Pulmonary artery endothelial cell (primary cell): ENCODE results near the gene CLSTN1. TPM values are rescaled to one million over a fixed set of nuclear protein-coding genes. Genes with fewer than 3 reads are reported as not detected.

Experiments used
- DNase-seq: peaks from one replicate; pipeline ENCODE4 v3.0.0-alpha.2; 2011; ENCODE audit warnings: low read depth, low spot score
- total RNA-seq: library from RNA; depleted of rRNA; stranded (reverse); fragments of >200 nt; gene quantifications from 2 replicates; pipeline ENCODE4 v1.2.3, GENCODE V29; 2014

CLSTN1 gene
- total RNA-seq, 1 donor from 2014 or later: 79.8 TPM

DNA sequence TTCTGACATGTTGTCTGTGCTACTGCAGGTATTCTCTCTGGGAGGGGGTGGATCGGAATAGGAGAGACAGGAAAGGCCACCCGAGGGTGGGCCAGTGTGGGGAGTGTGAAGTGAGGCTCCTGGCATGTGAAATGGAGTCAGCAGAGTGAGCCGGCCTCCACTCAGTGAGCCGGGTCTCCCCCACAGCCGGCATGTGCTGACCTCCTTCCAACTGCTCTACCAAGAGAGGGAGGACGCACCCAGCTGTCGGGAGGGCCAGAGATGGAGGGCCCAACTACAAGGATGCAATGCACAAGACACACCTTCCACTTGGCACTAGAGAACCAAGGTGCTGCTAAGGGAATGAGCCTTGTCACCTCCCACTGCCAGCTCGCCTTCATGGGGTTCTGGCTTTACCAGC is 28.2 kb upstream of the CLSTN1 start:
- no peak for DNase-seq

DNA sequence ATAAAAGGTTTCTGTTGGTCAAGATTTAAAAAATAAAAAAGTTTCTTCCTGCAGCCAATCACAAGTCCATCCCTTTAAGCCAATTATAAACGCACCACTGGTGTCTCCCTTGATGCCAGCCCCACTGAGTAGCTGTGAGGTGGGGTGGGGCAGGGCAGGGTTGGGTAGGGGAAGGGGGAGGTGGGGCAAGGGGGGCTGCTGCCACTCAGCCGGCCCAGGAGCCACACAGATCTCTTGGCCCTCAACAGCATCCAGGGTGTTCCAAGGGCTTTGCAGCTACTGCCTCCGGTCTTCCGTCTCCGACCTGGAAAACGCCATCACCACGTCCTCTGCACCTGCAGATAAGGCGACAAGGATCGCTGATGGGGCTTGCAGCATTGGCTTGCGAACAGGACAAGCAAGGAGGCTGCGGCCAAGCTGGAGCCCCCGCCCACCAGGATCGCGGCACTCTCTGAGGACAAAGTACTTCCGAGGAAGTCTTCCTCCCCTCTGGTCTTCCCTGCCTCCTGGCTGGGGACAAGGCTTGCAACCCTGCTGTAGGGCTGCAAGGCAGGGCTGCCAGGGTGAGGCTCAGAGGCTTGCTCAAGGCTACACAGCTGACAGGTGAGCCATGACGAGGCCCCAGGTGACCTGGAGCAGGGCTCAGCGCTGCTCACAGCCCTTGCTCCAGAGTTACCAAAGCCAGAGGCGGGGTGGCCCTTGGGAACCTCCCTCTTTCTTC is 26.8 kb upstream of the CLSTN1 start:
- DNase-seq: no peak

DNA sequence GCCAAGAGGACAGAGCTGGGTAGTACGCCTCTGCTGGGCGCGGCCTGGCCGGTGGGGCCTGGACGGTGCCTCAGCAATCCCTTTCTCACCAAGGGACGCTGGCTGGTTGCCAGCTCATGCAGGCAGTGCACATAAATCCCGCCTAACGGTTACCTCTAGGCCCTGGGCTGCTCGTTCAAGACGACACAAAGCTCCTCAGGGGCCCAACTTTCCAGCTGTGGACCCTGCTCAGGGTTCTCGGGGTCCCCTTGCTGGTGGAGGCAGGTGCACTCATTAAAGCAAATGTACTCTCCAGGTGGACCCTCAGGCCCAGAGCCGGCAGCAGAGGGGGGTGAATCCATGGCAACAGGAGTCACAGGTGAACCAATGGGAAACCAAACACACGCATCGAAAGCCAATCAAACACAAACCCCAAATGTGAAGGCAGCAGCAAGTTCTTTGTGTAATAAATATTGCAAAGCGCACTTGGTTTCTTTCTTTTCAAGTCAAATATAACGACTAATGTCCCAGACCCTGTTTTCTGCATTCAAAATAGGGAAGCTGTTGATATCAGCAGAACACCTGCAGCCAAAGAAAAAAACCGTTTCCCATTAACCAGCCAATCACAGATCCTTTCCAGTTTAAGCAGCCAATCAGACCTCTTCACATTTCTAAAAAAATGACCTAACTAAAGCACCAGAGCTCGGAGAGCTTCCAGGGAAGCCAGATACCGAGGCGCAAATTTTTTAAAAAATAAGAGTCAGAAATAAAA is 26.1 kb upstream of the CLSTN1 start:
- DNase-seq: no peak

DNA sequence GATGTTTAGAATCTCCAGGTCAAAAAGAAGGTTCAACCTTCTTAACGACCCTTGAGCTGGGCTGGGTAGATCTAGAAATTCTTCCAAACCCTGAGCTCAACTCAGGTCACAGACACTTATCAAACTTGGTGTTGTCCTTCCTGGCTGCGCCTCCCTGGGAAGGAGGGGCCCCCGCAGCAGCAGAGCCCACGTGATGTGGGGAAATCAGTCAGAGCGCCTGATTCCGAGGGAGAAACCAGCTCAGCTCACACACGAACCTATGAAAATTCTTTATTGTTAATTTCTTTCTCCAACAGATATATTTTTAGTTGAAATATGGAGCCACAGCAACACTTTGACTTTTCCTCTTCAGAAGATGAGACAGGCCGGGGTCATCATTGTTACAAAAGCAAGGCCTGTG is 24.3 kb upstream of the CLSTN1 start:
- DNase-seq: no peak

DNA sequence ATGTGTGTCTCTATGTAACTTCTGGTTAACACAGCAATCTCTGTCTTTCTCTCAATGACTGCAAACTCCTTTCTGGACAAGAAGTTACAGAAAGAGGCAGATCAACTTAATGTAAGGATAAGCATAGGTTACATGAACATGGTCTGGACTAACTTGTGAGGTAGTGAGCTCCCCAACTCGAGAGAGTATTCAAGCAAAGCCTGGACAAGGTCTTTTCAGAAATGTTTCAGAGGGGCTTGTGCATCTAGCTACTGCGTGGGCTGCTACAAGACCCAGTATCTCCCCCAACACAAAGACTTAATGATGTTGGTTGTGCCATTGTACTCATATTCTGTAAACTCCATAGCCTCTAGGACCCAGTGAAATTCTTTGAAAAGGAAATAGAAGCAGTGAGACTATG is 23.5 kb upstream of the CLSTN1 start:
- no peak for DNase-seq

DNA sequence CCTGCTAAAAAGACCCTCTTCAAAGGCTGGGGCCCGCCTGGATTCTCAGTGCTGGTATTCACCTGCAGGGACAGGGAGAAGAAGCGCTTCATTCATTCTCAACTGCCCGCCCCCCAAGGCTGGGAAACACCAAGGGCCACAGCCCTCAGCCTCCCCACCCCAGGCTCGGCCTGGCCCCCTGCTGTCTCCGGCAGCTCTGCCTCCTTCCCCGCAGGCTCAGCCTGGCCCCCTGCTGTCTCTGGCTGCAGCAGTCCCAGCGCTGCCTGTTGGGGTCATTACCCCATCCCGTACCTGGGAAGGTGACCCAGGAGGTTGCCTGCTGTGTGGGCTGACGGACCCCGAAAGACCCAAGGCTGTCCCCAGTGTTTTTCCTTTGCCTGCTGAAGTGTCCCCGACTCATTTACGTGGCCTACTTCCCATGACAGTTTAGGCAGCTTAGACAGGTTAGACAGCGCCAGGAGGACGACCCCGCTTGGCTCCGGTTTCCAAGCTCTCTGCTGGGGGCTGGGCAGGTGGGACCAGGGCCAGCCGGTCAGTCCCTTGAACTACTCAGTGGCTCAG is 22.9 kb upstream of the CLSTN1 start:
- no peak for DNase-seq

DNA sequence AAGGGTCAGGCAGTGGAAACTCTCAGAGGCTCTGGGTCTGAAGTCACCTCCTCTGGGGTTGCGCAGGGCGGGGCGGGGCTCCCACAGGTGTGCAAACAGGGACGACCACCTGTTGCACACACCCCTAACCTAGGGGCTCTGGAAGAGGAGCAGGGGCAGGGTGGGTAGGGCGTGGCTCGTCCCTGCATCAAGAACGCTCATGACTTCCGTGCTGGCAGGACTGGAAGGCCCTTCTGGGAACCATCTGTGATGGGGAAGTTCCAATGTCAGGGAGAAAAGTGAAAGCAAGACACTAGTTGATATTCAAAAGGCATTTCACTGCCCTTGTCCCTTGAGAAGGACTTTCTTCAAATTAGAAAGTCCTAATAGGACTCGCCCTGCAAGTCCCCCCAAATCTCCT is 22.1 kb upstream of the CLSTN1 start:
- DNase-seq: no peak

DNA sequence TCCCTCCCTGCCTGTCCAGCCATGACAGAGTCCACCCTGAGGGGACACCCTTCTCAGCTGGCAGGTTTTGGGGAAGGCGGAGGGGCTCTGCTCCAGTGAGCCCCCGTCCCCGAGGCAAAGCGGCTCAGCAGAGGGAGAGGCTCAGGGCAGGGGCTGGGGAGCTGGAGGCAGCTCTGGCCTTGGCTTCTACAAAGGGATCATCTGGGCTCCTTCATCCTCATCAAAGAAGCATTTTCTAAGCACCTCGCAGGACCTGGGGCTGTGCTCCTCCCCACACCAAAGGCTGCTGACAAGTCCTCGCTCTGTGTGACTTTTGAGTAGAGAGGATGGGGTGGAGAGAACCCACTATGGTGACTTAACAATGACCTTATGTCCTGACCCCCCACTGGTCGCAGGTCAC is 21.0 kb upstream of the CLSTN1 start:
- no peak for DNase-seq

DNA sequence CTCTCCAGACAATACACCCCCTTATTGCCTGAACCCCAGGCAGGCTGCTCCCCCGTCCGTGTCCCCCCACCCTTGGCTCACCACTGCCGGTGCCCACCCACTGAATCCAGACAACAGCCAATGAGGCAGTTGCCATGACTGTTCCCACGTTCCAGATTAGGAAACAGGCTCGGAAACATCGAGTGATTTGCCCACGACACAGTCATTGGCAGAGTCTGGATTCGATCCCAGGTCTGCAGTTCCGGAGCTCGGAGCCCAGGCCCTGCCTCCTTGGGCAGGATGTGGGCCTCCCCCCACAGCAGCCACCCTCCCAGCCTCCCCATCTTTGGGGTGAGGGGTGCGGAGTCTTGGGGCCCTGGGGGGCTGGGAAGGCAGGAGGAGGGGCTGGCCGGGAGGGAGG is 20.3 kb upstream of the CLSTN1 start:
- DNase-seq: no peak

DNA sequence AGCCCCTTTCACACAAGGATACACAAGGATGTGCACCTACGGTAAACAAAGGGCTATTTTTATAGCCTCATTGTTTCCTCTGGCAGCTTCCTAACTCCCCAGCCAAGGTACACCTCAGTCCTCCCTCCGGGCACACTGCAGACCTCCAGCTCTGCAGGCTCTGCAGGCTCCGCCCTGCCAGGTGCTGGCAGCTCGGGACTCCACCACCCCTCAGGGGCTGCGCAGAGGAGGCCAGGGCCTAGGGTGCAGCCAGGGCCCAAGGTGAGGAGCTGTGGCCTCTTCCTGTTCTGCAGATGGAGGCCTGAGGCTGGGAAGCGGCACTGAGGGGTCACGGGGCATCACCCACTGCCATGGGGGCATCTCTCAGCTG is 19.8 kb upstream of the CLSTN1 start:
- no peak for DNase-seq

DNA sequence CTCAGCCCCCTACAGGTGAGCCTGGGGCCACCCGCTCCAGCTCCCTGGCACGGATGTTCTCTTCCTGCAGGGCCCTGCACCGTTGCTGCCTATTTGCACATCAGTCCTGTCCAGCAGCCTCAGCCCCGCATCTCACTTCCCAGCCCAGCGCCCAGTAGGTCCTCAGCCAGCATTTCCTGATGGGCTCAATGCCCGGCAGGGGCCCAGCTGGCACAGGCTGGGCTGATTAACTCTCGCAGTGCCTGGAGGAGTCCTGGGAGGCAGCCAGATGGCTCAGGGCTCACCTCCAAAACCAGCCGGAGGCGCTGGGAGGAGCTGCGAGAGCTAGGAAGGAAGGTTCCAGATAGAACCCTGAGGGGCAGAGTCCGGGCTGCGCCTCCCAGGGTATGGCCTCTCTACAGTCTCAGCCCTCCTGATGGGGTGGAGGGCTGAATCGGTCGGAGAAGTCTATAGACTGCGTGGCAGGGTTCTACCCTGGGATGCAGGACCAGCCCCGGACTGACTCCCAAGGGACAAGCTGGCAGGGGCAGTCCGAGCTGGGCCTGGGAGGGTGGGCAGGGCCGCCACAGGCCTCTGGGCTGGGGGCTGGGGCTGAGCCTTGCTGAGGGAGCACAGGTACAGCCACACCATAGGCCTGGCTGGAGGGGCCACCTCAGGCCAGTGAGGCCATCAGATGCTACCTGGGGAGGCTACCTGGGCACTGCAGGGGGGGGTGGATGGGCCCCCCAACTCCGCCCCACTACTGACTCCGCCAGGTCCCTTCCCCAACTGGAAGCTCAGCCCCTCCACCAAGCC is 19.2 kb upstream of the CLSTN1 start:
- DNase-seq: no peak

DNA sequence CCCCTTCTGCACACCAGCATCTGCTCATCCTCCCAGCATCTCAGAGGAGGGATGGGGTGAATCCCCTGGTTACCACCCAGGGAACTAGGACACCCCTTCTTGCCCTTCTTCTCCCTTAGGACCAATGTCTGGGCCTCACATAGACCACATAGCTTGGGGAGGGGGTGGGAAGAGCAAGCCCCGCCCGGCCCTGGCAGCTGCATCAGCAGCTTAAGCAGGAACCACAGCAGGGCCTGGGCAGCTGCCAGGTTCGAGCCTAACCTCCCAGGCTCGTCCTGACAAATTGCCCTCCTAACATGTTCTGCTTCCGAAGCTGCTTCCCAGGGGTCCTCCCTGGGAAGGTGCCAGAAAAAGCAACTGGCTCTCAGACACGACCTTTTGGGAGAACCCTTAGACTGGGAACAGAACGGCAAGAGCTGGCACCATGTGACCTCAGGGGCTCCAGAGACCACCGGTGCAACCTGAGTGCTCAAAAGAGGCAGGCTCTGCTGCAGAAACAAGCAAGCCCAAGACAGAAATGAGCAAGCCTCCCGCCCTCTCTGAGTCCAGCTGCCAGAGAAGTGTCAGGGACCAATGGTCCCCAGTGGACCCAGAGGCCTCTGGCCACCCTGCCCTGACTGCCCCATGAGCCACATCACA is 18.4 kb upstream of the CLSTN1 start:
- no peak for DNase-seq

DNA sequence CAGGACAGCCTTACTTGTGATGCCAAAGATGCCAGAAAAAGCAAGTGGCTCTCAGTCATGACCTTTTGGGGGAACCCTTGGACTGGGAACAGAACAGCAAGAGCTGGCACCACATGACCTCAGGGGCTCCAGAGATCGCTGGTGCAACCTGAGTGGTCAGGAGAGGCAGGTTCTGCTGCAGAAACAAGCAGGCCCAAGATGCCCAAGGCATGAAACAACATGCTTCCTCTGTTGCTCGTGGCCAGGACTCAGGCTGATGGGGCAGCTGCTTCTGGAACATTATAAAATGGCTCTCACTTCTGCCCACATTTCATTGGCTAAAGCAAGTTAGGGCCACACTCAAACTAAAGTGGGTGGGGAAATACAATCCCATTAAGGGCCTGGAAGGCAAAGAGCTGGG is 17.7 kb upstream of the CLSTN1 start:
- DNase-seq: no peak

DNA sequence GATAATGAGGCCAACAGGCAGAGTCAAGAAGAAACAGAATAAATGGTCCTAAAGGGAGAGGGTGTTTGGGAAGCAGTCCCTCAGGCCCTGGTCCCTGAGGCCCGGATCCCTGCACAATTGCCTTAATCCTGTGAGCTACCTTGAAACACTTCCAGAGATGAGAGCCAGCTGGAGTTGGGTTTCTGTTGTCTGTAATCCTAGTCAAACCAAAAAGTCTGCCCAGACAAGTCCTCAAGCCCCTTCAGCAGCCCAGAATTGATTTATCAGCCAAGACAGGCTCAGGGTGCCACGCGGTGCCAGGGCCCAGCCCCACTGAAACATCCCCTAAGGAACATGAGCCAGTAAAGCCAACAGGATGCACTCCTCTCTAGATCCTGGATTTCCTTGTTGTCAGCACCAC is 16.4 kb upstream of the CLSTN1 start:
- no peak for DNase-seq

DNA sequence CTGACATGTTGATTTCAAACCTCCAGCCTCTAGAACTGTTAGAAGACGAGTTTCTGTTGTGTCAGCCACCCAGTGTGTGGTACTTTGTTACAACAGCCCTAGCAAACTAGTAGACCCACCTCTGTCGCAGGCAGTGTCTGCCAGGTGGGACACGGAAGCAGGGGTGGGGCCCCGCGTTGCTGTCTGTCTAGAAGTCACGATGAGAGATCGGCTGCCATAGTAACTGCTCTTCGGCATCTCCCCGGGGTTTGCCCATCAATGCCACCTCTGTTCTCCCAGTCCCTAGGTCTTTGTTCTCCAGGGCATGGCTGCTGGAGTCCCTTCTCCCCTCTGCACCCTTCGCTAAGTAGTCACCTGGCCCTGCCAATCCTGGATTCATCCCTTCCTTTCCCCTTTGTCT is 15.2 kb upstream of the CLSTN1 start:
- DNase-seq: no peak

DNA sequence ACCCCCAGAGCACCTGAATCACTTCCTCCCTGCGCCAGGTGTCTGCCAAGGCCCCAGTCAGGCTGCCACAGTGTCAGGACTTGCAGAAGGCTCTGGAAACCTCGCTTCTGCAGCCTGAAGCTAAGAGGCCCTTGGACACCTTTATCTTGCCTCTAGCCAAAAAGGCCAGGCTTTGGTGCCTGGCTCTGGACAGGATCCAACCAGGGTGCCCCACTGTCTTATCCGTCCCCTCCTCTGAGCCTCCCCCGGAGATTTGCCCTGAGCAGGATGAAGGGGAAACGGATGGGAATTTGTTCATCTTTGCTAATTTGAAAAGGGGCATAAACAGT is 12.8 kb upstream of the CLSTN1 start:
- no peak for DNase-seq

DNA sequence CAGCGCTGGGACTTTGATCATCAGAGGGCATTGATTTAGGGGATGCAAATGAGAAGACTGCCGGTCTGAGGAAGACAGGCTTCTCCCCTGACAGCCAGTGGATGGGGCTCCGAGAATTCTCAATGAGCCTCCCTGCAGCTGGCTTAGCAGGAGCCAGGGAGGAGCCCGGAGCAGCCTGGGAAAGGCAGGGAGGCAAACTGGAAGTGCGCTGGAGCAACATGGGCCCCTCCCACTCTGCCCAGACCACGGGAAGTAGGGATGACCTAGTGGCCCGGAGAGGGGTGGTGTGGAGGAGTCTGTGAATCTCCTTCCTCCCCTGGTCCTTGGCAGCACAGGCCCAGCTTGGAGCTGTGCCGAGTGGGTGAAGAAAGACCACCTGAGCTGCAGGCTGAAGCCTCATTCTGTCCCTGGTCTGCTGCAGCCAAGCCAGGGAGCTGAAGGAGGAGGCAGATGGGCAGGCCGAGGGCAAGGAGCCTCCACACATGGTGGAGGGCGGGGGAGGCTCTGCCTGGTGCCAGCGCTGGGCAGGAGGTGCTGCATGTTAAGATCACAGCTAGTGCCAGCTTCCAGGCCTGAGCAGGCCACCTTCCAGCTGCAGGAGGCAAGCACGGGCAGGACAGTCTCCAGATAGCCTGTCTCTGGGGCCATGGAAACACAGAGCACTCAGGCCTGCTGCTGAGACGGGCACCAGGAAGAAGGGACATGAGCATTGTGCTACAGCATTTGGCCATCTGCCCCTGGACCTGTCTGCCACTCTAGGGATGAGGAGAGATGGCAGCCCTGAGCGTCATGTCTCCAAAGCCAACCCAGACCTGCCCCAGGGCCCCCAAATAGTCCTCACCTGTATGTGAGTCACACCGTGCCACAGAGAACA is 12.2 kb upstream of the CLSTN1 start:
- DNase-seq: no peak

DNA sequence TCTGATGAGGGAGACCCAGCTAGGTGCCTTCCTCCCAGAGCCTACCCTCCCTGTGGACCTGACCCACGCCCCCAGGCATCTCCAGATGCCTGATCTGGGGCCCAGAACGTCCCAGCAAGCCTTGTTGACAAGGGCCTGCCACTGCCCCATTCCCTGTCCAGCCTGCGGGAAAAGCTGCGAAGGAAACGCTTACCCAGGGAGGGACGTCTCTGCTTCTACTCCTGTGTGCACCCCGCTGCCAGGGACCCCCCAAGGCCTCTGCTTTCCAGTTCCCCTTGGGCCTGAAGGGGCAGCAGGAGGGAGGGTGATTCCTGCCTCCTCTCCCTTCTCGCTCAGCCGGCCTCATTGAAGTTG is 11.6 kb upstream of the CLSTN1 start:
- DNase-seq: no peak

DNA sequence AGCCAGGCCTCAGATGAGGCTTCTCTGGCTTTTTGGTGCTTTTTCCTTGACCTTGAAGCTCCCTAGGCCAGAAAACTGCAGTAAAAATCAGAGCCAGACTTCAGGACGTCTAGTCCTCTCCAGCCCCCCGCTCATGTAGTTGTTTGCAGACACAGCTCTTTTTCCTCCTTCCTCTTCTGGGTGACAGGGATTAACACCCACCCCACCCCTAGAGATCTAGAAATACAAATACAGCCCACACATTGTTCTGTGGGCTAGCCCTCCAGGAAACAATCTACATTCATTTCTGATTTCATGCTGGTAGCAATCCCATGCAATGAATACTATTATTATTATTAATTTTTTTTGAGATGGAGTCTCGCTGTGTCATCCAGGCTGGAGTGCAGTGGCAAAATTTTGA is 9.9 kb upstream of the CLSTN1 start:
- DNase-seq: no peak

DNA sequence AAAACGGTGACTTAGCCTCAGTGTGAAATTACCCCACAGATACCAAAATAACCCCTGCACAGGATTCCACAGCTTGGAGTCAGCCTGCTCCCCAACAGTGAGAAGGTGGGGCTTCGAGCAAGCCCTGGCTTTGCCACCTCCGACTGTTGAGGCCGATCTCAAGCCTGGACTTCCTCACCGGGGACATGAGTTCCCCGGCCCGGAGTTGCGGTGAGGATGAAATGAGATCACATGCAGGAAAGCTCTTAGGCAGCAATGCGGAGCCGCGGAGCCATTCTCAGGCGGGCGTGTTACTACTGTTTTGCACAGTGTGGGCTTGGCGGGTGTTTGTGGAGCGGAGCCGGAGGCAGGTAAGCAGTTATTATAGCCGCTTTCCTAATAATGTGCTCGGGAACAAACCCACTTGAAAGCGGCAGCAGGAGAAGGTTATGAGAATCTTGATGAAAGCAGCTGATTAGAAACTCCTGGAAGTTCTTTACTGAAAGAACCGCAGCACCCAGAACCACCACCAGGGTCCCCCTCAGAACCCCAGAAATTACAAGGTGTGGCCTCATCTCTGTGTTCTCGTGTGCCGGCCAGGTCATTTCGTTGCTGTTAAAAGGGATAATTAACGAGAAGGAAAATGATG is 3.9 kb upstream of the CLSTN1 start:
- no peak for DNase-seq

DNA sequence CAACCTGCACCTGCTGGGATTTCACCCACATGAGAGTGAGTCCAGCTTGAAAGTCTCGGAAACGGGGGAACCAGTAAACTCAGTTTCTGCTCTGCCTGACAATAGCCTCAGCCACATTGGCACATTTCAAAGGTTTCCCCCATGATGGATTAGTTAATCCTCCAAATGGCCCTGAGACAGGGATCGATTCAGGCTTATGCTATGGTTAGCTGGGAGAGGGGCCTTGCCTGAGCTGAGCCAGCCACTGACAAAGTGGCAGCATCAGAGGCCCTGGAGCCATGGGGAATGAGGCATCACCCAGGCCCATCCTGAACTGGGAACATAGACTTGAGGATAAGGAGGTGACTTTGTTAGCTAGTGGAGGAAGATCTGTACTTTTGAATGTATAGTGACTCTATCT is 2.9 kb upstream of the CLSTN1 start:
- no peak for DNase-seq
